A549 (cell line): ENCODE results near the gene PCNX2.

Source experiments
- JUN ChIP-seq, 2 experiments: fragments of >200 bp; sonication (Bioruptor Twin); formaldehyde crosslinking; IDR thresholded peaks; 2 replicates in 1 of 2; 3 replicates in 1 of 2; pipeline ENCODE4 v1.6.1; 2016 to 2017
- MYC ChIP-seq: IDR thresholded peaks from 2 replicates; pipeline ENCODE4 v1.6.1; 2012; ENCODE audit warnings: mild to moderate bottlenecking, inconsistent platforms, low read length, improper control_type of control experiment, borderline replicate concordance
- POLR2A ChIP-seq: IDR thresholded peaks from 2 replicates; pipeline ENCODE4 v1.6.1; 2012; ENCODE audit warnings: mild to moderate bottlenecking, low read length
- TF ChIP-seq, protein P1 (sequence below): fragments of 450-650 bp; IDR thresholded peaks from 2 replicates; pipeline ENCODE4 v1.6.1; 2014; ENCODE audit warnings: antibody characterized with exemption
- TF ChIP-seq, protein P2 (sequence below): fragments of >200 bp; sonication (Bioruptor Twin); formaldehyde crosslinking; IDR thresholded peaks from 3 replicates; pipeline ENCODE4 v1.5.1; 2016

- TF ChIP-seq, protein P1, sequence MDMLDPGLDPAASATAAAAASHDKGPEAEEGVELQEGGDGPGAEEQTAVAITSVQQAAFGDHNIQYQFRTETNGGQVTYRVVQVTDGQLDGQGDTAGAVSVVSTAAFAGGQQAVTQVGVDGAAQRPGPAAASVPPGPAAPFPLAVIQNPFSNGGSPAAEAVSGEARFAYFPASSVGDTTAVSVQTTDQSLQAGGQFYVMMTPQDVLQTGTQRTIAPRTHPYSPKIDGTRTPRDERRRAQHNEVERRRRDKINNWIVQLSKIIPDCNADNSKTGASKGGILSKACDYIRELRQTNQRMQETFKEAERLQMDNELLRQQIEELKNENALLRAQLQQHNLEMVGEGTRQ, result no peak
- TF ChIP-seq, protein P2, sequence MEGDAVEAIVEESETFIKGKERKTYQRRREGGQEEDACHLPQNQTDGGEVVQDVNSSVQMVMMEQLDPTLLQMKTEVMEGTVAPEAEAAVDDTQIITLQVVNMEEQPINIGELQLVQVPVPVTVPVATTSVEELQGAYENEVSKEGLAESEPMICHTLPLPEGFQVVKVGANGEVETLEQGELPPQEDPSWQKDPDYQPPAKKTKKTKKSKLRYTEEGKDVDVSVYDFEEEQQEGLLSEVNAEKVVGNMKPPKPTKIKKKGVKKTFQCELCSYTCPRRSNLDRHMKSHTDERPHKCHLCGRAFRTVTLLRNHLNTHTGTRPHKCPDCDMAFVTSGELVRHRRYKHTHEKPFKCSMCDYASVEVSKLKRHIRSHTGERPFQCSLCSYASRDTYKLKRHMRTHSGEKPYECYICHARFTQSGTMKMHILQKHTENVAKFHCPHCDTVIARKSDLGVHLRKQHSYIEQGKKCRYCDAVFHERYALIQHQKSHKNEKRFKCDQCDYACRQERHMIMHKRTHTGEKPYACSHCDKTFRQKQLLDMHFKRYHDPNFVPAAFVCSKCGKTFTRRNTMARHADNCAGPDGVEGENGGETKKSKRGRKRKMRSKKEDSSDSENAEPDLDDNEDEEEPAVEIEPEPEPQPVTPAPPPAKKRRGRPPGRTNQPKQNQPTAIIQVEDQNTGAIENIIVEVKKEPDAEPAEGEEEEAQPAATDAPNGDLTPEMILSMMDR, result no peak
- no peak for TF ChIP-seq JUN (IDR thresholded peaks at IDR 0.05)
- no peak for TF ChIP-seq POLR2A
- TF ChIP-seq MYC, result no peak
Measured at GRCh38 chr1:232956081-232956480, 339.4 kb downstream of the PCNX2 start.
